GM18498 (cell line): ENCODE measurements around the gene ATXN7L1.

ENCODE experiments used
- ATAC-seq: cut with Tn5 transposase; IDR thresholded peaks from one replicate; pipeline ENCODE4 v1.9.1; 2021; ENCODE audit warnings: mild to moderate bottlenecking, moderate library complexity; ENCODE audit not compliant: unreplicated experiment

ATXN7L1 gene, protein sequence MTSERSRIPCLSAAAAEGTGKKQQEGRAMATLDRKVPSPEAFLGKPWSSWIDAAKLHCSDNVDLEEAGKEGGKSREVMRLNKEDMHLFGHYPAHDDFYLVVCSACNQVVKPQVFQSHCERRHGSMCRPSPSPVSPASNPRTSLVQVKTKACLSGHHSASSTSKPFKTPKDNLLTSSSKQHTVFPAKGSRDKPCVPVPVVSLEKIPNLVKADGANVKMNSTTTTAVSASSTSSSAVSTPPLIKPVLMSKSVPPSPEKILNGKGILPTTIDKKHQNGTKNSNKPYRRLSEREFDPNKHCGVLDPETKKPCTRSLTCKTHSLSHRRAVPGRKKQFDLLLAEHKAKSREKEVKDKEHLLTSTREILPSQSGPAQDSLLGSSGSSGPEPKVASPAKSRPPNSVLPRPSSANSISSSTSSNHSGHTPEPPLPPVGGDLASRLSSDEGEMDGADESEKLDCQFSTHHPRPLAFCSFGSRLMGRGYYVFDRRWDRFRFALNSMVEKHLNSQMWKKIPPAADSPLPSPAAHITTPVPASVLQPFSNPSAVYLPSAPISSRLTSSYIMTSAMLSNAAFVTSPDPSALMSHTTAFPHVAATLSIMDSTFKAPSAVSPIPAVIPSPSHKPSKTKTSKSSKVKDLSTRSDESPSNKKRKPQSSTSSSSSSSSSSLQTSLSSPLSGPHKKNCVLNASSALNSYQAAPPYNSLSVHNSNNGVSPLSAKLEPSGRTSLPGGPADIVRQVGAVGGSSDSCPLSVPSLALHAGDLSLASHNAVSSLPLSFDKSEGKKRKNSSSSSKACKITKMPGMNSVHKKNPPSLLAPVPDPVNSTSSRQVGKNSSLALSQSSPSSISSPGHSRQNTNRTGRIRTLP

DNA sequence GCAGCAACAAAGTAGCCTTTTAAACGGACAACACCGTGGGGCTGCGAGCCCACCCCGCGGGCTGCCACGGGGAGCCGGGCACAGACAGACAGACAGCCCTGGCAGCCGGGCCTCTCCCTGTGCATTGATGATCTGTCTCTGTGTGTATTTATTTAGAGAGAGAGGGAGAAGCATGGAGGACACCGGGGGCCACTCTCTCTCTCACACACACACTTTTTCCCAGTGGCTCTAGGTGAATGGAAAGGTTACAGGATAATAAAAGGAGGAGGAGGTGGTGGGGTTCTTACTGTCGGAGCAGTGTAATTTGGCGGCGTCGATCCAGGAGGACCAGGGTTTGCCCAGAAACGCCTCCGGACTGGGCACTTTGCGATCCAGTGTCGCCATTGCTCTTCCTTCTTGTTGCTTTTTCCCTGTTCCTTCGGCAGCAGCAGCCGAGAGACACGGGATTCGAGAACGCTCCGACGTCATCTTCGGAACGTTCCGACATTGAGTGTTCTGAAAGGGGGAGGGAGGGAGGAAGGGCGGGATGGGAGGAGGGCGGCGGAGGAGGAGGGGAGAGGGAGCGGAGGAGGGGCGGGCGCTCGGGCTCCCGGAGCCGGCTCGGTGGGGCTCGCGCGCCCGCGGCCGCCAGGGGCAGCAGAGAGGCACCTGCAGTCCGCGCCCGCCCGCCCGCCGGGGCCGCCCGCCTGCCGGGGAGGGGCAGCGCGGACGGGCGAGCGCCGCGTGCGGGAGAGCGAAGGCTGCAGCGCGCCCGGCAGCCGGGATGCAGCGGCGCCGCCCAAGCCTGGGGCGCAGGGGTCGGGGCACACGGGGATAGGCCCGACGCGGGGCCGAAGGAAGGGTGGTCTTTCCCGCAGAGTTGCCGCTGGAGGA, at the start of gene ATXN7L1:
Gene ATXN7L1, minus strand, starts transcription at position 509 of the 873 bp plus-strand sequence. Its CDS starts 41 bp downstream, at position 468.
- ATAC-seq: peak; percentile 96

DNA sequence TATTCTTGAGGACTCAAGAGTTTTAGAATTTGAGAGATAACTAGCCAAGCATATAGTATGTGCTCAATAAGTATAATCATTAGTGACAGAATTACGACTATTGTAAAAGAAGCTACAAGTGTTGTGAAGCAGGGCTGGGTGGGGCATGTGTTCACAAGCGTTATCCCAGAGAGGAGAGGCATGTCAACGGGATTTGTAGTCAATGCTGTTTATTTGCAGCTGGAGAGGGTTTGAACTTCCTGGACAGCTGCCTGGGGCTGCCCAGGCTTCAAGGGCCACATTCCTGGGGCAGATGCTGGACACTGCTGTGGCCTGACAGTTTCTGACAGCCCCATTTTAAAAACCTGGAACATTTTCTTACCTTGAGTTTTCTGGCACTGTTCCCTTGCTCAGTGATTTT, 49.7 kb upstream of the ATXN7L1 start:
- no peak for ATAC-seq

DNA sequence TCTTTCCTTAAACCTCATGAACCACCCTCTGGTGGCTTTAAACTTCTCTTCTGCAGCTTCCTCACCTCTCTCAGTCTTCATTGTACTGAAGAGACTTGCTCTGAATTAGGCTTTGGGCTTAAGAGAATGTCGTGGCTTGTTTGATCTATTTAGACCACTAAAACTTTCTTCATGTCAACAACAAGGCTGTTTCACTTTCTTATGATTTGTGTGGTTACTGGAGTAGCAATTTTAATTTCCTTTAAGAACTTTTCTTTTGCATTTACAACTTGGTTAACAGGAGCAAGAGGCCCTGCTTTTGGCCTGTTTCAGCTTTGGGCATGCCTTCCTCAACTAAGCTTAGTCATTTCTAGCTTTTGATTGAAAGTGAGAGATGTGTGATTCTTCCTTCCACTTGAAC, 48.5 kb upstream of the ATXN7L1 start:
- no peak for ATAC-seq

DNA sequence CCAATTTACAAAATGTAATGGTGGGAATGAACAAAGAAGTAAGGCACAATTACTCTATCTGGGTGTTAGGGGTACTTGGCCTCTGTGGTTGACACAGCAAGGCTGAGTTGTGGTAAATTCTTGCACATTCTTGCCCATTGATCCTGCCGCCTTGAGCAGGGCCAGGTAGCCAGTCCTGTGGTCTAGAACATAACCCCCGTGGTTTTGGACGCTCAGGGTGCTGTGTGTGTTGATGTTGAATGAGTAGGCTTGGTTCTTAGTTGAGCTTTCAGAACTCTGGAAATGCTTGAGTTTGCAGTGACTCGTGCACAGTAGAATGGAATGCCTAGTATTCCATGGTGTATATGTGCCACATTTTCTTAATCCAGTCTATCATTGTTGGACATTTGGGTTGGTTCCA, 44.4 kb upstream of the ATXN7L1 start:
- ATAC-seq: no peak

DNA sequence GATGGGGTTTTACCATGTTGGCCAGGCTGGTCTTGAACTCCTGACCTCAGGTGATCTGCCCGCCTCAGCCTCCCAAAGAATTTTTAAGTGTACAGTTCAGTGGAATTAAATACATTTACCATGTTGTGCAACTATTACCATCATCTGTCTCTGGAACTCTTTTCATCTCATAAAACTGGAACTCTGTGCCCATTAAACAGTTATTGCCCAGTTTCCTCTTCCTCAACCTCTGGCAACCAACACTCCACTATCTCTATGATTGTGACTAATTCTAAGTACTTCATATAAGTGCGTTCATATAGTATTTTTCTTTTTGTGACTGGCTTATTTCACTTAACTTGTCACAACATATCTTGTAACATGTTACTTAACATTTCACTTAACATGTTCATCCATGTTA, 41.3 kb upstream of the ATXN7L1 start:
- ATAC-seq: no peak

DNA sequence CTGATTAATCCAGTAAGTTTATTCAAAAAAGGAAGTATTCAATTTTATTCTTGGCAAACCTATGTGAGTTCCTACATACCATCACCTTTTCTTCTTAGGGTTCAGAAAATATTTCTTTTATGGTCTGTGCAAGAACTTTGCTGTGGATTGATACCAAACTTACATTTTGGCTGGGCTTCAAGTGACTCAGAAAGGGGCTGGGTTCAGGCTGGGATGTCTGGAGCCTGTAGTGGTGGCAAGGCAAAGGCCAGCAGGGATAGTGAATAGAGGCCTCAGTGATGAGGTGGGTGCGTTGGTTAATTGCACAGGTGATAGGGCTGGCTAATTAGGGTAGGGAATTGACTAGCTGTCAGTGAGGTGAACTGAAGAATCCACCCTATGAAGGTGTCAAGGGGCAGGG, 40.2 kb upstream of the ATXN7L1 start:
- no peak for ATAC-seq

DNA sequence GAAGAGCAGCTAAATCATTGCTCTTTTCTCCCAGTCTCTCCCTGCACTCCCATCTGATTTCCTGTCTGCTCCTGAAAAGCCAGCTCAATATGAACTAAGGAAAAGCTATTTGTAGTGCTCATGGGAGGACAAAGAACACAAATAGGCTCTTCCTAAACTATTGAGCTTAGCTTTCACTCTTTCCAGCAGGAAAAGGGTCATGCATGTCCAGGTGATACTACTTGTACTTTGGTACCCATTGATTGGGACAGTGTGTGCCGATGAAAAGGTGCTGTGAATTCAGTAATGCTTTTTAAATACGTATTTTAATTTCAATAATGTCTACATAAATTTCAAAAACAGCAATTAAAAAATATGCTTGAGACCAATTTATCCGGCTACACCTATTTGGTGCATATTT, 37.5 kb upstream of the ATXN7L1 start:
- ATAC-seq: no peak

DNA sequence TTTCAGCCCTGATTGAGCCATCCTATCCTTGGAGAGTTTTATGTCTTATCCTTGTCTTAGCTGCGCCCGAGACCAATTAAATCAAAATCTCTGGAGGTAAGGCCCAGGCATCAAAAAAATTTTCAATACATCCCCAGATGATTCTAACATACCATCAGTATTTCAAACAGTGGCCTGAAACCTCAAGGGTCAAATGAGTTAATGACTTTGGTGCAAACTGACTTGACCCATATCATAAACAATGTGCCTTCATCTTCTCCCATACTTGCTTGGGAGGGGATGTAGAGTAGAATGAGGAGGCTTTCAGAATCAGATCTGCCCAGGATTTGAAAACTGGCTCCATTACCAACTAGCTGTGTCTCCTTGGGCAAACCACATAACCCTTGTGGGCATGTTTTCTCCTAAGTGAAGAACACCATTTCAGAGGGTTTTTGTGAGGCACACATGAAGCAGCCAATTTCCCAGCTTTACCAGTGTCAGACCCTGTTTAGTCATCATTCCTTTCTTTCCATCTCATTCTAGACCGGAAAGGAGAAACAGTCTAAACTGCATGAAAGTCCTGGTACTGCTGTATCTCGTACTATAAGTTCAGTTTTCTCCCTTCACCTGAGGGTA, 35.7 kb upstream of the ATXN7L1 start:
- no peak for ATAC-seq

DNA sequence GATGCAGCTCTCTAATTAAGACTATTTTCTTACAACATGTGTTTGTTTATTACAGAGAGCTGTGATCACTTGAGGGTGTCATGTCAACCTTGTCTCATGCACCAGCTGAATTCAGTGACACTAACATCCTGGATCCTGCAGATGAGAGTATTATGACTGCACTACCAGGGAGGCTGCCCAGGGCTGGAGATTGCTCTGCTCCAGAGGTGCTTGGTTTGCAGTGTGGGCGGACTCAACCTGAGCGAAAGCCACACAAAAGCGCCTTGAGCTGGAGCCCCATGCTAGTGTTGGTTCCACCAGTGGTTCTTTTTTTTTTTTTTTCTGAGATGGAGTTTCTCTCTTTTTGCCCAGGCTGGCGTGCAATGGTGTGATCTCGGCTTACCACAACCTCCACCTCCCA, 33.8 kb upstream of the ATXN7L1 start:
- ATAC-seq: no peak

DNA sequence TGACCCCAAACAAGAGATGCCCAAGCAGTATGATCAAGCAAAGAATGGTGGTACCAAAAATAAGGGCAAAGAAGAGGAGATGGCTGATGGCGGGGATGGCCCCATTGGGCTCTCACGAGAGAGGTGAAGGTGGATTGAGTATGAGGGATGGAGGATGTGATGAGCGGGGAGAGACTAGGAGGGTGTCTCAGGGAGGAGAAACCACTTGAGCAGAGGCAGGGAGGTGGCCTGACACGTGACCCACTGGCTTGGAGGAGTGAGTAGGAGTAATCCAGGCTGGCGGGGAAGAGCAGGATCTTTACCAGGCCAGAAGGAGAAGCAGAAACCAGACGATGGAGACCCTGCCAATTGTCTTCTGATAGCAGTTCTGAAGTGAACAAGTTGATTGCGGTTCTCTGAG, 33.3 kb upstream of the ATXN7L1 start:
- ATAC-seq: no peak

DNA sequence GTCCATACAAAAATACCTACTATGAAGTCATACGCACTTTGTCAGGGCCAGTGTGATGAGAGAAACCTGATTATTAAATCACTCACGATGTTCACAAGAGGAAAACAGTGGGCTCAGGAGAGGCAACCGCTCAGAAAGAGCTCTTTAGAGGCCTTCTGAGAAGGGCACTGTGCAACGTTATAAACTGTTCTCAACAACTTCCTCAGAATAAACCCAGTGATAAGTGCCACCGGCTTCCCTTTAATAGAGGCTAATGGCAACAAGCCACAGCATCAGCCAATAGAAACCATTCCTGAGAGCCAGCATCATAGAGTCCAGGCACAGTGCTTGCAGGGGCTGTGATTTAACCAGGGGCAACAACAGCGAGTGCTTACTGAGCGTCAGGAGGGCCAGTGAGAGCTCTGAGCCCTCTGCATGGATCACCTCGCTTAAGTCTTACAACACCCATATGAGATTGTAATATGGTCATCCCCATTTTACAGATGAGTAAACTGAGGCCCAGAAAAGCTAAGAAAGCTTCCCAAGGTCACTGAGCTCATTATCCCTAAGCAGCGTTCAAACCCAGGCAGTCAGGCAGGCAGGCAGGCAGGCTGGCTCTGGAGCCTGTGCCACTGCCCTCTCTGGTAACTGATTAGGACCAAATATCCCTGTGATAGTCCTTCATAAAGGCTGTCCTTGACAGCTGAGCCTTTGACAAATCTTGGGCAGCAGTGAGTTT, 30.9 kb upstream of the ATXN7L1 start:
- no peak for ATAC-seq

DNA sequence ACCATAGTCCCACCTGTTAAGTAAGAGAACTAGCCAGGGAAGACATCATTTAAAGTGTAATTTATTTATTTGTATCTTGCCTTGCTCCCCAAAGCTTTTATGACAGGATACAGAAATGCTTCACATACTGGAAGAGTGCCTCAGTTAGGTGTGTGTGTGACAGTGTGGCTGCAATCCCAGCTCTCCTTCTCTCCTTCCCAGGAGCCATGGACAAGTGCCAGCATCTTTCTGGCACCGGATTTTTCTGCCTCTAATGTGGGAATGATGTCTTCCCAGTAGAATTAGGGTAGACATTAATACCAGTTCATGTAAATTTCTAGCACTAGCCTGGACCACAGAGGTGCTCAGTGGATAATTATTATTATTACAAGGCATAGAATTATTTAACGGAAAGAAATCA, 30.3 kb upstream of the ATXN7L1 start:
- no peak for ATAC-seq

DNA sequence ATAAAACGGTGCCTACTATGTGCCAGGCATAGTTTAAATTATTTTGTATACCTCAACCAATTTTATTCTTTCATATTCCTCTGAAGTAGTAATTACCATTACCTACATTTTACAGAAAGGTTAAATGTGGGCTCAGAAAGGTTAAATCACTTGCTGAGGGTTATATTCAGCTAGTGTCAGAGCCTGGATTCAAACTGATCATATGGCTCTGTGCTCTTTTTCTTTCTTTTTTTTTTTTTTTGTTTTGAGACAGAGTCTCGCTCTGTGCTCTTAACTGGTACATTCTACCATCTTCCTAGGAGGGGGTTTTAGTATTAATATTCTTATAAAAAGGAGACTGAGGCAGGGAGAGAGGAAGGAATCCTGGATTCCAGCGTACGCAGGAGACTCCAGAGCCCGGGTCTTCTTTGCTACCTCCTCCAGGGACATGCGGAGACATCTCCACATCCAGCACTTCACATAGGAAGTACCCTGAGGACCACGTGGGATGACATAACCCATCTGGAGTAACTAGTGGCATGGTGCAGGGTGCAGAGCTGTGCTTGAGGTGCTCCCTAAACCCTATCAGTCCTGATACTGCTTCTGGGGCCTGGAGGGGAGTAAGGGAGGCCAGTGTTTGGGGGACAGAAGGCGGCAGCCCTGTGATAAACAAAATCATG, 29.6 kb upstream of the ATXN7L1 start:
- no peak for ATAC-seq

DNA sequence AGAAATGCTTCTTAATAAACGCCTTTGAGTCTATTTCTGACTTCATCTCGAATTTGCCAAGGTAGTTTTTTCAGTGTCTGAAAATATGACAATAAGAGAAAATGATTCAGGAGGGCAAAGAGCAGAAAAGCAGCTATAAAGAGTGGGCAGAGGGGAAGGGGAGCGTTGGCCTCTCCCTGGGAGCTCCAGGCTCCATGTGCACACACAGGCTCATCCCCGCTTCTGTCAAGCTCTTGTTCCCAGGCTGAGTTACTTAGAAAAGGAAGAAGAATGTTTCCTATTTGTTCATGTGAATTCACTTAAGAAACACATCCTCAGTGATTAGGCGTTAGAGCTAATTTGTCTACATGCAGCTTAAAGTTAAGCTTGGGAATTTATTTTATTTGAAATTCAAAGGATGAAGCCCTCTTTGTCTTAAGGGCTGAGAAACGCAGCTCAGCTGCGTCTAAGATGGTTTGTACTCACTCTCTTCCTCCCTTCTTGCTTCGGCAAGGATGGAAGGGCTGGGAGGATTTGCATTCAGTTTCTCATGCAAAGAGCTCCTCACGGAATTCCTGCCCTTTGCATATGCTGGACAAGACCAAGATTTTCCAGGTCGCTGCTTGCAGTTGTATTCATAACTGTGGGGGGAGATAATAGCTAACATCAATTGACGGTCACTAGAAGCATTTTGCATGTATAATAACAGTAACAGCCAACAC, 29.0 kb upstream of the ATXN7L1 start:
- ATAC-seq: no peak

DNA sequence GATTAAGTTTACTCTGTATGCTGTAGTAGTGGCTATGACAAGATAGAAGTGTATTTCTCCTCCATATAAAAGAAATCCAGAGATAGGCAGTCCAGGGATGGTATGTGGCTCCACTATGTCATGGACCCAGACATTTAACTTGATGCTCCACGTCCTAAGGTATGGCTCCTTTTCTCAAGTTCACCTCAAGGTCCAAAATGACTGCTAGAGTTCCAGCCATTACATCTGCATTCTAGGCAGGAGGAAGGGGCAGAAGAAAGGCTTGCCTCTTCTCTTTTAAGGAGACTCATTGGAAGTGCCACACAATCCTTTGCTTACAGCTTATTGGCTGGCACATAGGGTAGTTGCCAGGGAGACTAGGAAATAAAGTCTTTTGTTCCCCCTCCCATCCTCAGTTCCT, 27.7 kb upstream of the ATXN7L1 start:
- no peak for ATAC-seq

DNA sequence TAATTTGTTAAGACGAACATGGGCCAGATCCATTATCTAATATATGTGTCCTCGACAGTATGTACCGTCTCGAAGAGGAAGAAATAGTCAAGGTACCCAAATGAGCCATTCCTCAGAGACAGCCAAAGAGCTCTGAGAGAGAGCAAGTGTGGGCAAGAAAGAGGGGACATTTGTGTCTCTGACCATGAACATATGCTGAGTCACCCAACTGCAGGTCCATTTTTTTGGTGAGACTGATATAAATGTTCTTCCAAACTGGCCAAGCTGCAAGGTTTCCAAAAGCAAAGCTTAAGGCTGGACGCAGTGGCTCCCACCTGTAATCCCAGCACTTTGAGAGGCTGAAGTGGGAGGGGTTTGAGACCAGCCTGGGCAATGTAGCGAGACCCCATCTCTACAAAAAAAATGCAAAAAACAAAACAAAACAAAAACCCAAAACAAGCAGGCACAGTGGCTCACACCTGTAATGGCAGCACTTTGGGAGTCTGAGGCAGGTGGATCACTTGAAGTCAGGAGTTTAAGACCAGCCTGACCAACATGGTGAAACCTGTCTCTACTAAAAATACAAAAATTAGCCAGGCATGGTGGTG, 26.0 kb upstream of the ATXN7L1 start:
- ATAC-seq: no peak

DNA sequence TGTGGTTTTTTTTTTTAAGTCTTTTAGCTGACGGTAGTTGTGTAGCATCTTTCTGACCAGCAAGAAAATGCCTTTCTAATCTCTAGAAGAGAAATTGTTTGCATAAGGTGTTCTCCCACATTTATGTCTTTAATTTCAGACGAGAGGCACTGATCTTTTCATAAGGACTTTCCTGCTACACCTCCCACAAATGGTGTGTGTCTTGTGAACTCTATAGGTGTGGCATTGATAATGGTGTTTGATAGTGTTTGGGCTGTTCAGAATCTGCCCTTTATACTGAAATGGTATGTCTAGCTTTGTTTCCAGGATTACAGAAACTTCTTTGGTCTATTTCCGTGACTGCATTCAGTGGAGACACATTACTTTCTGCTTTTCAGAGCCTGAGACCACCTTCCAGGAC, 21.6 kb upstream of the ATXN7L1 start:
- ATAC-seq: no peak

DNA sequence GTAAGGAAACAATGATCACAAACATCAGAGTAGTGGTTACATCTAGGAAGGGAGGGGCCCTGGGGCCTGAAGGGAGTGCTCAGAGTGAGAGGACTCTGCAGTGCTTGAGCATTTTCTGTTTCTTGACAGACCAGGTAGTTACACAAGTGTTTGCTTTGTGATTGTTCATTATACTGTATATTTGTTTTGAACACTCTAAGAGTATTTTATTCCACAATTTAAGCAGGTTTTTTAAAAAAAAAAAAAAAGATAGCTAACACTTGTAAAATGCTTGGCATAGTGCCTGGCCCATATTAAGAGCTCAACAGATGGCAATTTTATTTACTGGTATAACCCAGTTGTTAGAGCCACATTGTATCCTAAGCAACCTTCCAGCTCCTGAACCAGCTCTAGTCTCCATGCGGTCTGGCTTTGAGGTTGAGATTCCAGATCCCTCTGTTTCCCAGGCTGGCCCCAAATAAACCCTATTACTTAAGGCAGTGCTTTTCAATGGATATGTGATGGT, 20.1 kb upstream of the ATXN7L1 start:
- ATAC-seq: no peak
